SK-N-SH treated with all-trans-retinoic acid at 6 μM for 48 hours (cell line): ENCODE results near the gene SMKR1.

Experiments used
- ARNTL ChIP-seq: fragments of 450-650 bp; formaldehyde crosslinking; IDR thresholded peaks from 2 replicates; pipeline ENCODE4 v1.5.0; 2020; ENCODE audit warnings: low read depth, mild to moderate bottlenecking, moderate library complexity, borderline replicate concordance
- RARB ChIP-seq: fragments of 250-450 bp; sonication (Bioruptor Pico); IDR thresholded peaks from 2 replicates; pipeline ENCODE4 v1.8.0; 2021; ENCODE audit warnings: mild to moderate bottlenecking, moderate library complexity
- TCF4 ChIP-seq: fragments of 250-450 bp; sonication (Bioruptor Pico); IDR thresholded peaks from 2 replicates; pipeline ENCODE4 v1.8.0; 2021; ENCODE audit warnings: mild to moderate bottlenecking, moderate library complexity, borderline replicate concordance
- ZC3H10 ChIP-seq: fragments of 250-450 bp; sonication (Bioruptor Pico); IDR thresholded peaks from 2 replicates; pipeline ENCODE4 v1.5.1; 2021; ENCODE audit warnings: mild to moderate bottlenecking, moderate library complexity
- ZFP3 ChIP-seq: fragments of 250-450 bp; sonication (Bioruptor Pico); IDR thresholded peaks from 2 replicates; pipeline ENCODE4 v1.5.0; 2020; ENCODE audit warnings: mild to moderate bottlenecking, moderate library complexity
- ZFP30 ChIP-seq: fragments of 450-650 bp; formaldehyde crosslinking; IDR thresholded peaks from 2 replicates; pipeline ENCODE4 v1.5.0; 2022; ENCODE audit warnings: mild to moderate bottlenecking, moderate library complexity
- ZNF565 ChIP-seq: fragments of 450-650 bp; formaldehyde crosslinking; conservative IDR thresholded peaks from 2 replicates; pipeline ENCODE4 v1.5.0; 2020; ENCODE audit warnings: low read depth, mild to moderate bottlenecking, moderate library complexity
- TF ChIP-seq, protein P1 (sequence below): fragments of 250-450 bp; sonication (Bioruptor Pico); IDR thresholded peaks from 2 replicates; pipeline ENCODE4 v1.5.0; 2020; ENCODE audit warnings: mild to moderate bottlenecking, moderate library complexity
- TF ChIP-seq, protein P2 (sequence below): fragments of 250-450 bp; sonication (Bioruptor Pico); IDR thresholded peaks from 2 replicates; pipeline ENCODE4 v1.5.1; 2020; ENCODE audit warnings: low read depth, mild to moderate bottlenecking, moderate library complexity
- TF ChIP-seq, protein P3 (sequence below): fragments of 250-450 bp; sonication (Bioruptor Pico); IDR thresholded peaks from 2 replicates; pipeline ENCODE4 v1.5.1; 2021; ENCODE audit warnings: mild to moderate bottlenecking, moderate library complexity

DNA sequence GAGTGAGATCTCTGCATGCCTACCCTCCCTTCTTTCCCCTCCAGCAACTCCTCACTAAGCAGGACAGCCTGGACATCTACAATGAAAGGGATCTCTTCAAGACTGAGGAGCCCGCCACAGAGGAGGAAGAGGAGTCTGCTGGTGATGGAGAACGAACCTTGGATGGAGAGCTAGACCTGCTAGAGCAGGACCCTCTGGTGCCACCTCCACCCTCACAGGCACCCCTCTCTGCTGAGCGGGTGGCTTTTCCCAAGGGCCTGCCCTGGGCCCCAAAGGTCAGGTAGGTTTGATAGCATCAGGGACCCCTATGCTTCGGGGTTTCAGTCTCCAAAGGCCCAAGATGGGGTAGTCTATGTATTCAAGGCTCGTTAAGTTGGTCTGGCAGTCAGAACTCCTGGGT lies 44.2 kb upstream of the SMKR1 start:
- TF ChIP-seq ZFP3: no peak
- TF ChIP-seq, protein P1, sequence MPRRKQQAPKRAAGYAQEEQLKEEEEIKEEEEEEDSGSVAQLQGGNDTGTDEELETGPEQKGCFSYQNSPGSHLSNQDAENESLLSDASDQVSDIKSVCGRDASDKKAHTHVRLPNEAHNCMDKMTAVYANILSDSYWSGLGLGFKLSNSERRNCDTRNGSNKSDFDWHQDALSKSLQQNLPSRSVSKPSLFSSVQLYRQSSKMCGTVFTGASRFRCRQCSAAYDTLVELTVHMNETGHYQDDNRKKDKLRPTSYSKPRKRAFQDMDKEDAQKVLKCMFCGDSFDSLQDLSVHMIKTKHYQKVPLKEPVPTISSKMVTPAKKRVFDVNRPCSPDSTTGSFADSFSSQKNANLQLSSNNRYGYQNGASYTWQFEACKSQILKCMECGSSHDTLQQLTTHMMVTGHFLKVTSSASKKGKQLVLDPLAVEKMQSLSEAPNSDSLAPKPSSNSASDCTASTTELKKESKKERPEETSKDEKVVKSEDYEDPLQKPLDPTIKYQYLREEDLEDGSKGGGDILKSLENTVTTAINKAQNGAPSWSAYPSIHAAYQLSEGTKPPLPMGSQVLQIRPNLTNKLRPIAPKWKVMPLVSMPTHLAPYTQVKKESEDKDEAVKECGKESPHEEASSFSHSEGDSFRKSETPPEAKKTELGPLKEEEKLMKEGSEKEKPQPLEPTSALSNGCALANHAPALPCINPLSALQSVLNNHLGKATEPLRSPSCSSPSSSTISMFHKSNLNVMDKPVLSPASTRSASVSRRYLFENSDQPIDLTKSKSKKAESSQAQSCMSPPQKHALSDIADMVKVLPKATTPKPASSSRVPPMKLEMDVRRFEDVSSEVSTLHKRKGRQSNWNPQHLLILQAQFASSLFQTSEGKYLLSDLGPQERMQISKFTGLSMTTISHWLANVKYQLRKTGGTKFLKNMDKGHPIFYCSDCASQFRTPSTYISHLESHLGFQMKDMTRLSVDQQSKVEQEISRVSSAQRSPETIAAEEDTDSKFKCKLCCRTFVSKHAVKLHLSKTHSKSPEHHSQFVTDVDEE (CRISPR knock-in tag): no peak
- TF ChIP-seq RARB (CRISPR knock-in tag): no peak
- TF ChIP-seq ZFP30 (CRISPR knock-in tag): no peak
- no peak for TF ChIP-seq TCF4 (CRISPR knock-in tag)
- TF ChIP-seq, protein P2, sequence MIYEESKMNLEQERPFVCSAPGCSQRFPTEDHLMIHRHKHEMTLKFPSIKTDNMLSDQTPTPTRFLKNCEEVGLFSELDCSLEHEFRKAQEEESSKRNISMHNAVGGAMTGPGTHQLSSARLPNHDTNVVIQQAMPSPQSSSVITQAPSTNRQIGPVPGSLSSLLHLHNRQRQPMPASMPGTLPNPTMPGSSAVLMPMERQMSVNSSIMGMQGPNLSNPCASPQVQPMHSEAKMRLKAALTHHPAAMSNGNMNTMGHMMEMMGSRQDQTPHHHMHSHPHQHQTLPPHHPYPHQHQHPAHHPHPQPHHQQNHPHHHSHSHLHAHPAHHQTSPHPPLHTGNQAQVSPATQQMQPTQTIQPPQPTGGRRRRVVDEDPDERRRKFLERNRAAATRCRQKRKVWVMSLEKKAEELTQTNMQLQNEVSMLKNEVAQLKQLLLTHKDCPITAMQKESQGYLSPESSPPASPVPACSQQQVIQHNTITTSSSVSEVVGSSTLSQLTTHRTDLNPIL (CRISPR knock-in tag): no peak
- TF ChIP-seq, protein P3, sequence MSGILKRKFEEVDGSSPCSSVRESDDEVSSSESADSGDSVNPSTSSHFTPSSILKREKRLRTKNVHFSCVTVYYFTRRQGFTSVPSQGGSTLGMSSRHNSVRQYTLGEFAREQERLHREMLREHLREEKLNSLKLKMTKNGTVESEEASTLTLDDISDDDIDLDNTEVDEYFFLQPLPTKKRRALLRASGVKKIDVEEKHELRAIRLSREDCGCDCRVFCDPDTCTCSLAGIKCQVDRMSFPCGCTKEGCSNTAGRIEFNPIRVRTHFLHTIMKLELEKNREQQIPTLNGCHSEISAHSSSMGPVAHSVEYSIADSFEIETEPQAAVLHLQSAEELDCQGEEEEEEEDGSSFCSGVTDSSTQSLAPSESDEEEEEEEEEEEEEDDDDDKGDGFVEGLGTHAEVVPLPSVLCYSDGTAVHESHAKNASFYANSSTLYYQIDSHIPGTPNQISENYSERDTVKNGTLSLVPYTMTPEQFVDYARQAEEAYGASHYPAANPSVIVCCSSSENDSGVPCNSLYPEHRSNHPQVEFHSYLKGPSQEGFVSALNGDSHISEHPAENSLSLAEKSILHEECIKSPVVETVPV (CRISPR knock-in tag): no peak
- no peak for TF ChIP-seq ZNF565 (CRISPR knock-in tag)
- TF ChIP-seq ZC3H10 (CRISPR knock-in tag): no peak
- no peak for TF ChIP-seq ARNTL (CRISPR knock-in tag)
